LNCaP clone FGC (cell line): Measurements from ENCODE around the gene AKIRIN1.
A peak's percentile ranks its signal among the peaks of the same experiment; 100 is the strongest.
"Not testable (repeated sequence)": the region's sequence is repeated elsewhere in the genome, so short reads cannot be mapped to it uniquely, and the experiment has no call there.

Experiments
- DNase-seq: peaks from one replicate; pipeline ENCODE4 v3.0.0-alpha.2; 2011; ENCODE audit warnings: low read depth
- H3K4me3 ChIP-seq: 2 replicates; pipeline ENCODE4 v1.5.1; 2011; ENCODE audit warnings: mild to moderate bottlenecking, low read depth, low read length, control low read depth
- CTCF ChIP-seq: IDR thresholded peaks from 2 replicates; pipeline ENCODE4 v1.5.1; 2012; ENCODE audit warnings: mild to moderate bottlenecking; ENCODE audit not compliant: control insufficient read depth, insufficient read depth; ENCODE audit errors: extremely low read depth

Gene AKIRIN1

DNA sequence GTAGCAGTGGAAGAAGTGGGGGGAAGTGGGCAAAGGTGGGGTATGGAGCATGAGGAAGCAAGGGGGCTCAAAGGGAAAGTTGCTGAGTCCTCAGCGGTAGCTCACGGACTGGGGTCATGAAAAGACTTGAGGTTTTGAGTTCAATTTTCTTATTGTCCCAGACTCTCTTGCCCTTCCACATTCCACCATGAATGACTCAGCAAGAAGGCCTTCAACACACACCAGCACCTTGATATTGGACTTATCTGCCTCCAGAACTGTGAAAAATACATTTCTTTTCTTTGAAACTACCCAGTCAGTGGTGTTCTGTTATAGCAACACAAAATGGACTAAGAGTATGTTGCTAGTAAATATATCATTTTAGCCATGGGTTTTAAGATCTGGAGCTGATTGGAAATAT, 32.1 kb upstream of the AKIRIN1 start:
- no peak for TF ChIP-seq CTCF
- H3K4me3 ChIP-seq = no peak overlapping the region
- DNase-seq = no peak

- TF ChIP-seq CTCF = no peak
- no peak overlapping the region for H3K4me3 ChIP-seq
- no peak for DNase-seq
Measured at GRCh38 chr1:38962113-38962512, 29.0 kb upstream of the AKIRIN1 start.

DNA sequence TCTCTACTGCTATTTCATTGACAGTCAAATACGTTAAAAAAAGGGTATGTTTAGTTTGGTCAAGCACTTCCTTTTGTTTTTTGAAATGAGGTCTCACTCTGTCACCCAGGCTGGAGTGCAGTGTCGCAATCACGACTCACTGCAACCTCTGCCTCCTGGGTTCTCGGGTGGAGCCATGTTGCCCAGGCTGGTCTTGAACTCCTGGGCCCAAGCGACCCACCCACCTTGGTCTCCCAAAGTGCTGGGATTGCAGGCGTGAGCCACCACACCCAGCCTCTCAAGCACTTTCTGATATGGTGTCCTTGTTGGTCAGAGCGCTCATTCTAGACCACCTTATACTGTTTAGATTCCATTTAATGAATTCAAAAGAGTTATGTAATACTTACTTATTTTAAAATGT, 28.5 kb upstream of the AKIRIN1 start:
- DNase-seq = no peak
- TF ChIP-seq CTCF = no peak
- H3K4me3 ChIP-seq = no peak overlapping the region

- TF ChIP-seq CTCF = peak; percentile 52
Measured at GRCh38 chr1:38964140-38964548, 26.9 kb upstream of the AKIRIN1 start.

DNA sequence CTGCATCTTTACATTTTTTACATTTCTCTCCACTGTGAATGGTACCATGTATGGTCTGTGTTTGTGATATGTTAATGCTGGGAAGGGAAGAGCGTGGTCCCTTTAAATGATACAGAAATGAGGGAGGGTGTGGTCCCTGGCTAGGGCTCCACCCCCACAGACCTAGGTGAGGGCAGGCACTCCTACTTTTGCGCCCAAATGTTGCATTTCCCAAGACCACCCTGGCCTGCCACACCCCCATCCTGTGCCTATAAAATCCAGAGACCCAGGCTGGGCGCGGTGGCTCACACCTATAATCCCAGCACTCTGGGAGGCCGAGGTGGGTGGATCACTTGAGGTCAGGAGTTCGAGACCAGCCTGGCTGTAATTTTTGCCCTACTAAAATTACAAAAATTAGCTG, 17.9 kb upstream of the AKIRIN1 start:
- DNase-seq, H3K4me3 ChIP-seq: not testable (repeated sequence)

More at GRCh38 chr1:38964140-38964548, 26.9 kb upstream of the AKIRIN1 start:
- H3K4me3 ChIP-seq = no peak overlapping the region
- DNase-seq = peak; percentile 7

- H3K4me3 ChIP-seq = no peak overlapping the region
- no peak for TF ChIP-seq CTCF
- no peak for DNase-seq
Measured at GRCh38 chr1:38973659-38974437, 17.2 kb upstream of the AKIRIN1 start.

- H3K4me3 ChIP-seq, DNase-seq: not testable (repeated sequence)
Measured at GRCh38 chr1:38977399-38978244, 13.5 kb upstream of the AKIRIN1 start.

GRCh38 chr1:38978245-38978542, 12.9 kb upstream of the AKIRIN1 start:
- H3K4me3 ChIP-seq, DNase-seq: not testable (repeated sequence)

DNA sequence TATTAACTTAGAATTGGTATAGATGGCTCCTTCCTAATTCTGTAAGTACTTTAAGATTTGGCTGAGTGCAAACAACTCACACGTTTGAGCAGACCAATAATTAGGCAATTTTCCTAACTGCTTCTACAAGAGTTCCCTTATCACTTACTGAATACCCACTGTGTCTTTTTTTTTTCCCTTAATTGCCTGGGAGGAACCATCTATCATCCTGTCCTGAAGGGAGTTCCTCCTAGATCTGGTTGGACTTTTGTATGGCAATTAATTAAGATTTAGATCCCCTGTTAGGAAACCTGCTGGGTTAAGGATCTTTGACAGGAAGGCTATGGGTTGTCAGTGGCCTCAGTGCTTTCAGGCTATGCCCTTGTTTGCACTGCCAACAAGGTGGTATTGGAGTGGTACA, 11.7 kb upstream of the AKIRIN1 start:
- H3K4me3 ChIP-seq, DNase-seq: not testable (repeated sequence)
